Pancreas (tissue), 10 donors: ENCODE results near the gene IDE. TPM values are rescaled to one million over a fixed set of nuclear protein-coding genes. Genes with fewer than 3 reads are reported as not detected.
"Not testable (repeated sequence)": the region's sequence is repeated elsewhere in the genome, so short reads cannot be mapped to it uniquely, and the experiment has no call there.

Experiments
- ATAC-seq, 4 donors: fragments of 200-7000 bp; cut with Tn5 transposase; one replicate each; pipeline versions ENCODE4 v1.8.0 to v1.9.1; 2020; ENCODE audit warnings: mild to moderate bottlenecking in 4 of 4, moderate library complexity in 4 of 4
- DNase-seq, 6 donors: peaks; one replicate each; pipeline ENCODE4 v3.0.0-alpha.2; 2020
- FAIRE-seq: peaks from 2 replicates; lab custom pipeline; 2012; peaks lifted over from hg19 to GRCh38; lab: Jason Lieb, UNC
- H3K27ac ChIP-seq, 4 donors: fragments of 200-600 bp; sonication (generic); 1 replicate in 3 of 4; 2 replicates in 1 of 4; pipeline versions ENCODE4 v1.5.0 to v1.8.0; 2020
- H3K27me3 ChIP-seq, 4 donors: fragments of 200-600 bp; one replicate each; pipeline ENCODE4 v1.8.0; 2021
- H3K36me3 ChIP-seq, 3 donors: fragments of 200-600 bp; sonication (generic) in 1 of 3; one replicate each; pipeline versions ENCODE4 v1.5.0 to v1.8.0; 2020 to 2021
- H3K4me1 ChIP-seq, 3 donors: fragments of 200-600 bp; one replicate each; pipeline ENCODE4 v1.8.0; 2021
- H3K4me3 ChIP-seq, 4 donors: fragments of 200-600 bp; sonication (generic) in 2 of 4; one replicate each; pipeline versions ENCODE4 v1.5.0 to v1.8.0; 2020 to 2021
- H3K9me3 ChIP-seq, 4 donors: fragments of 200-600 bp; one replicate each; pipeline ENCODE4 v1.8.0; 2021
- WGBS, 2 donors: extraction: QIAGEN DNeasy Blood & Tissue Kit; methylation state at CpG; one replicate each; pipeline ENCODE4 v1.1.7; 2013; 5-methylcytosine and 5-hydroxymethylcytosine counted together
- intact Hi-C, 3 donors: fragments of 100-400 bp; cut with DNase I; formaldehyde crosslinking; loops; one replicate each; pipeline versions ENCODE4 v1.11.1 to v1.14.2; 2022
- polyA plus RNA-seq, 2 donors: library from polyadenylated mRNA; stranded (reverse); fragments of 200-250 nt; gene quantifications; one replicate each; pipeline ENCODE4 v1.2.3, GENCODE V29; 2013
- total RNA-seq, 6 donors: library from RNA; stranded (reverse); fragmentation: NEBNext Ultra II Directional in 4 of 6; extraction: Animal tissue kit (Norgen Biotek cat#: 25700) in 4 of 6; gene quantifications; one replicate each; pipeline versions ENCODE4 v1.2.1 to v1.2.4, GENCODE V29; 2021 to 2023
- TF ChIP-seq, protein P1 (sequence below), 4 donors: fragments of 200-600 bp; sonication (generic) in 3 of 4; IDR thresholded peaks; one replicate each; pipeline versions ENCODE4 v1.5.0 to v1.8.0; 2021; ENCODE audit warnings: antibody characterized with exemption in 4 of 4
- donor health status: healthy with polysubstance abuse.
- donor health status: DM: no; HTN: no; CAD: no; lungs with moderate emphysema.
- donor health status: DM: no; HTN: no; CAD: no.
- donor health status: control.
- donor health status: control.
- donor health status: Bipolar disorder and iron deficiency.
- donor health status: DM: yes; HTN: yes; CAD: no.
- donor health status: DM: no; HTN: no; CAD: no.
- donor health status: DM: no; HTN: no; CAD: no.
- donor health status: DM: yes; HTN: yes; CAD: no.

The IDE gene
- total and polyA plus RNA-seq, 8 donors: 8.2 to 30.3 (median 20.3) TPM

DNA sequence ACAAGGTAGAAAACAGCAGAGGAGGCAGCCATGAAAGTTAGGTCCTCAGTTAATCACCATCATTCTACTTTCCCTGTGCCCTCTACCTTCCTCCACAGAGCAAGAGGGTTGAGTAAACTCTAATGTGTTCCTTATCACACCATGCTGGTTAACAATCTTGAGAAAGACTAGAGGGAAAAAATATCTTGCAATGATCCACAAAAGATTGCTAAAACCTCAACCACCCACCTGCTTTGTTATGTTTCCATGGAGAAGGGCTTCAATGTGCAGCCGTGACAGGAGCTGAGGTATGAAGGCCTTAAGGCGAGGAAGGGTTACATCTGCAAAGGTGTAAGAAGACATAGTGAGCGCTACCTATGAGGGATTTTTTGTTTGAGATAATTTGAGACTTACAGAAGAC, 103.9 kb downstream of the IDE start:
- H3K4me3 ChIP-seq: no peak overlapping the region
- no peaks in the 10 kb centered on the region for H3K9me3 ChIP-seq
- 97% methylated on average over 3 of the region's 3 CpGs for WGBS, 2 donors
- DNase-seq (no peak), ATAC-seq (no peak), FAIRE-seq (no peak)
- TF ChIP-seq, protein P1, sequence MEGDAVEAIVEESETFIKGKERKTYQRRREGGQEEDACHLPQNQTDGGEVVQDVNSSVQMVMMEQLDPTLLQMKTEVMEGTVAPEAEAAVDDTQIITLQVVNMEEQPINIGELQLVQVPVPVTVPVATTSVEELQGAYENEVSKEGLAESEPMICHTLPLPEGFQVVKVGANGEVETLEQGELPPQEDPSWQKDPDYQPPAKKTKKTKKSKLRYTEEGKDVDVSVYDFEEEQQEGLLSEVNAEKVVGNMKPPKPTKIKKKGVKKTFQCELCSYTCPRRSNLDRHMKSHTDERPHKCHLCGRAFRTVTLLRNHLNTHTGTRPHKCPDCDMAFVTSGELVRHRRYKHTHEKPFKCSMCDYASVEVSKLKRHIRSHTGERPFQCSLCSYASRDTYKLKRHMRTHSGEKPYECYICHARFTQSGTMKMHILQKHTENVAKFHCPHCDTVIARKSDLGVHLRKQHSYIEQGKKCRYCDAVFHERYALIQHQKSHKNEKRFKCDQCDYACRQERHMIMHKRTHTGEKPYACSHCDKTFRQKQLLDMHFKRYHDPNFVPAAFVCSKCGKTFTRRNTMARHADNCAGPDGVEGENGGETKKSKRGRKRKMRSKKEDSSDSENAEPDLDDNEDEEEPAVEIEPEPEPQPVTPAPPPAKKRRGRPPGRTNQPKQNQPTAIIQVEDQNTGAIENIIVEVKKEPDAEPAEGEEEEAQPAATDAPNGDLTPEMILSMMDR (IDR thresholded peaks at IDR 0.05): no peak
- intact Hi-C loops: no loop called here
- H3K27ac ChIP-seq: no peak overlapping the region
- H3K36me3 ChIP-seq: peaks cover 0 to 48% (median 17%) of the 10 kb centered on the region in 3 donors
- no peaks in the 10 kb centered on the region for H3K4me1 ChIP-seq
- H3K27me3 ChIP-seq: no peaks in the 10 kb centered on the region

DNA sequence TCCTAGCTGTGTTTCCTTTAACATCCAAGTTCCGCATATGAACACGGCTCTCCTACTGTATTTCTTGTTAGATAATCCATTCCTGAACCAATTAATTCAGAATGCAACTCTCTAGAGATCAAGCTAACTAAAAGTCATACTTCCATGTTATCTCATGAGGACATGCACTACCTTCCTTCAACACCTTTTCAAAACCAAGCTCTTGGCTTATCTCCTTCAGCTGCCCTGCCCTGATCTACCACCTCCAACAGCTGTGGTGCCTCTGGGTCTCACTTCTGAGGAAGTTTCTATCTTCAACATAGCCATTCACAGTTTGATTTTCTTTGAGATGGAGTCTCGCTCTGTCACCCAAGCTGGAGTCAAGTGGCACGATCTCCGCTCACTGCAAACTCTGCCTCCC, 109.5 kb downstream of the IDE start:
- Histone ChIP-seq H3K4me3 (no peak overlapping the region), H3K9me3 (no peaks in the 10 kb centered on the region), H3K4me1 (no peaks in the 10 kb centered on the region), H3K27ac (no peak overlapping the region), H3K36me3 (peaks cover 5 to 69% (median 22%) of the 10 kb centered on the region in 3 donors), H3K27me3 (no peaks in the 10 kb centered on the region)
- intact Hi-C loops: no loop called here
- ATAC-seq (no peak), FAIRE-seq (no peak), DNase-seq (no peak)
- 86 to 87% methylated on average over 5 of the region's 5 CpGs for WGBS, 2 donors
- TF ChIP-seq, protein P1 (IDR thresholded peaks at IDR 0.05): no peak

DNA sequence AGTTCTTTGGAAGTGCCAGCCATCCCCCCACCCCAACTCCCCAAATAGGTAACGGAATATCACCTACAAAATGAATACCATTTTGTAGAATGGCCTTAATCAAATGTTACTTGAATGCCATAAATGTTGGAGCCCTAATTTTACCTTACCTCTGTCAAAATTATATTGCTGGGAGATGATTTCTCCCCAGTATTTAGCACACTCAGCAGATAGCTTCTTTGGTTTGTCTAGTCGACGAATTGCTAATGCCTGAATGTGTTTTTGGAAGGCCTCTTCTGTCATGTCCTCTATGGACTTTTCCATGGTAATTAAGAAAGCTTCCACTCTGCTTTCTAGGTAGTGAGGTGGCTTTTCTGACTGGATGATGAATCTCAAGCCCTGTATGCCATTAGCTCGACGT, 110.3 kb downstream of the IDE start:
- FAIRE-seq: no peak
- no peak for DNase-seq
- H3K4me3 ChIP-seq: no peak overlapping the region
- TF ChIP-seq, protein P1 (IDR thresholded peaks at IDR 0.05): no peak
- H3K27ac ChIP-seq: no peak overlapping the region
- intact Hi-C loops: no loop called here
- no peaks in the 10 kb centered on the region for H3K27me3 ChIP-seq
- H3K9me3 ChIP-seq: no peaks in the 10 kb centered on the region
- H3K4me1 ChIP-seq: no peaks in the 10 kb centered on the region
- peaks cover 5 to 69% (median 21%) of the 10 kb centered on the region in 3 donors for H3K36me3 ChIP-seq
- 94 to 95% methylated on average over 5 of the region's 5 CpGs for WGBS, 2 donors
- ATAC-seq: no peak

DNA sequence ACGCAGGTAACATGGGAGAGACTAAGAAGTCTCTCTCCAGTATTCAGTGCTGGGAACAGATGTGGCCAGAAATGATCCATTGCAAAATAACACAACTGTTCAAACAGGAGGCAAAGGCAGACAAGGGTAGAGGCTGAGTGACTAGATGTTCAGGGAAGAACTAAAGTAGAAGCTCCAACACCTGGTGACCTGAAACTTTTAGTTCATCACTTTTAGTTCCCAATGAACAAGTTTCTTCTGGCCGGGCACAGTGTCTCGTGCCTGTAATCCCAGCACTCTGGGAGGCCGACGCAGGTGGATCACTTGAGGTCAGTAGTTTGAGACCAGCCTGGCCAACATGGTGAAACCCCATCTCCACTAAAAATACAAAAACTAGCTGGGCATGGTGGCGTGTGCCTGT, 118.9 kb downstream of the IDE start:
- H3K9me3 ChIP-seq, H3K4me3 ChIP-seq, H3K4me1 ChIP-seq, intact Hi-C loops, ATAC-seq, FAIRE-seq, H3K27me3 ChIP-seq, DNase-seq, H3K27ac ChIP-seq: not testable (repeated sequence)
- WGBS, 2 donors: 90 to 91% methylated on average over 6 of the region's 6 CpGs
- peaks cover 0 to 38% (median 12%) of the 10 kb centered on the region in 3 donors for H3K36me3 ChIP-seq

DNA sequence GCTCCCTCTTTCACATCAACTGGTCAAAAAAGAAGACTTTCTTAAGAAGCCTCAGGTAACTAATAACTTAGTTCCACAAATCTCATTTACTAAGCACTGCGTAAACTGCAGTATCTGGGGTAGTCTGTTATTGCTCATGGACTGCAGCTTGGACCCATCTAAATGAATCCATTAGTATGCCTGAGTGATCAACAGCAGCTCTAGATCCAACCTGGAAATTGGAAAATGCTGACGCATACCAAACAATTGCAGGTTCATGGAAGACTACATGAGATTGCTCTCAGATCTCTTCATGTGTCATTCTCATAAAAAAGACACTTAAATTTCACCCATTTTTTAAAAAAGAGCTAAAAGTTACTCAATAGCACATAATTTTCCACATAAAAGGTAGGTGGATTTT, 121.6 kb downstream of the IDE start:
- intact Hi-C loops: no loop called here
- no peaks in the 10 kb centered on the region for H3K27me3 ChIP-seq
- no peak for FAIRE-seq
- TF ChIP-seq, protein P1 (IDR thresholded peaks at IDR 0.05): no peak
- H3K36me3 ChIP-seq: peaks cover 0 to 31% (median 12%) of the 10 kb centered on the region in 3 donors
- H3K4me1 ChIP-seq: no peaks in the 10 kb centered on the region
- H3K9me3 ChIP-seq: no peaks in the 10 kb centered on the region
- no peak for DNase-seq
- no peak overlapping the region for H3K4me3 ChIP-seq
- WGBS, 2 donors: 95 to 96% methylated on average over 2 of the region's 2 CpGs
- H3K27ac ChIP-seq: no peak overlapping the region
- peak in 2 of 4 donors; percentile 40 to 58 for ATAC-seq
